Right atrium auricular region (tissue), 2 donors: Measurements from ENCODE around the gene PUS1. TPM values are rescaled to one million over a fixed set of nuclear protein-coding genes. Genes with fewer than 3 reads are reported as not detected.
A peak's percentile ranks its signal among the peaks of the same experiment; 100 is the strongest.

ENCODE experiments used
- DNase-seq: peaks from one replicate; pipeline ENCODE4 v3.0.0-alpha.2; 2019; ENCODE audit warnings: low spot score
- H3K27ac ChIP-seq, 2 donors: fragments of 200-600 bp; sonication (generic); 1 replicate in 1 of 2; 2 replicates in 1 of 2; pipeline ENCODE4 v1.5.1; 2016 to 2019
- H3K27me3 ChIP-seq, 2 donors: fragments of 200-600 bp; sonication (generic); one replicate each; pipeline versions ENCODE4 v1.5.1 to v1.6.0; 2017 to 2019
- H3K36me3 ChIP-seq: fragments of 200-600 bp; sonication (generic); one replicate; pipeline ENCODE4 v1.5.1; 2016
- H3K4me1 ChIP-seq, 2 donors: fragments of 200-600 bp; sonication (generic); one replicate each; pipeline versions ENCODE4 v1.5.1 to v1.6.0; 2017 to 2019
- H3K4me3 ChIP-seq, 2 donors: fragments of 200-600 bp; sonication (generic); 1 replicate in 1 of 2; 2 replicates in 1 of 2; pipeline ENCODE4 v1.5.1; 2017 to 2019; ENCODE audit warnings: mild to moderate bottlenecking in 1 of 2, moderate library complexity in 1 of 2
- H3K9me3 ChIP-seq, 2 donors: fragments of 200-600 bp; sonication (generic); one replicate each; pipeline ENCODE4 v1.5.1; 2019
- total RNA-seq, 2 donors: library from RNA; depleted of rRNA; stranded (reverse); fragments of >200 nt; gene quantifications; one replicate each; pipeline ENCODE4 v1.1.0, GENCODE V29; 2016
- TF ChIP-seq, protein P1 (sequence below), 2 donors: fragments of 200-600 bp; sonication (generic); IDR thresholded peaks; one replicate each; pipeline ENCODE4 v1.5.1; 2019; ENCODE audit warnings: antibody characterized with exemption in 2 of 2

The PUS1 gene
- total RNA-seq, 2 donors from 2014 or later: 5.0 to 10.3 TPM

DNA sequence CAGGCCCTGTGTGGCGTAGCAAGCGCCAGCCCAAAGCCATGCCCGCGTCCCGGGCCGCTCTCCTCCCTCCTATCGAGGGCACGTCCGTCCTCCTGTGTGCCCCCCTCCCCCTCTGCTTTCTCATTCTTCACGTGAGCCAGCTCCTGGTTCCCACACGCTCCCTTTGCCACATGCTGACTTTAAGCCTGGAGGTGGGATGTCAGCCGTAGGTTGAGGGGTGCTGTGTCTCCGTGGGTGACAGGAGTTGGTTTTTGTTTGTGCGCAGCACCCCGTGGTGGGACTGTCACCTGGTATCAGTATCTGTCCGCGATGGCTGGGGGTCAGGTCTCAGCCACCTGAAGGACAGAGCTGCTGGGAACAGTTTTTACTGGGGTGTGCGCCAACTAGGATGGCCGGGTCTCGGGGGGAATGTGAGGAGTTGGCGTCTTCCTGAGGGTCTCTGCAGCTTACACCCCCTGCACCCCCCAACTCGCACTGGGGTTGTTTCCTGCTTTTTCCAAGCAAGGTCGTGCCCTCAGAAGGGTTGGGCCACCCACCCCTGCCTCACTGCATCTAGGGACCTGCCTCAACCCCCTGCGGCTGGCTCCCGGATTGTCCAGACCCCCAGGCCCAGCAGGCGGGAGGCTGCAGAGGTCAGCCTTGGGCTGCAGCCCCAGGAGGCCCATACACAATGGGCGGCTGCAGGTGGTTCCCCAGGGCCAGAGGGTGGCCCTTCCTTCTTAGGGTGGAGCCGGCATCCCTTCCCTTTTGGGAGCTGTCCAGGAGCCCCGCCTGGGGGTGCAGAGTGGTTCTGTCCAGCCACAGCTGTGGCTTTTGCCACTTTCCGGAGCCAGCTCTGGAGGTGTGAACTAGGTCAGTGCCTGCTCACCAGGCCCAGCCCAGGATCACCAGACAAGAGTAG lies 27.4 kb upstream of the PUS1 start:
- TF ChIP-seq, protein P1, sequence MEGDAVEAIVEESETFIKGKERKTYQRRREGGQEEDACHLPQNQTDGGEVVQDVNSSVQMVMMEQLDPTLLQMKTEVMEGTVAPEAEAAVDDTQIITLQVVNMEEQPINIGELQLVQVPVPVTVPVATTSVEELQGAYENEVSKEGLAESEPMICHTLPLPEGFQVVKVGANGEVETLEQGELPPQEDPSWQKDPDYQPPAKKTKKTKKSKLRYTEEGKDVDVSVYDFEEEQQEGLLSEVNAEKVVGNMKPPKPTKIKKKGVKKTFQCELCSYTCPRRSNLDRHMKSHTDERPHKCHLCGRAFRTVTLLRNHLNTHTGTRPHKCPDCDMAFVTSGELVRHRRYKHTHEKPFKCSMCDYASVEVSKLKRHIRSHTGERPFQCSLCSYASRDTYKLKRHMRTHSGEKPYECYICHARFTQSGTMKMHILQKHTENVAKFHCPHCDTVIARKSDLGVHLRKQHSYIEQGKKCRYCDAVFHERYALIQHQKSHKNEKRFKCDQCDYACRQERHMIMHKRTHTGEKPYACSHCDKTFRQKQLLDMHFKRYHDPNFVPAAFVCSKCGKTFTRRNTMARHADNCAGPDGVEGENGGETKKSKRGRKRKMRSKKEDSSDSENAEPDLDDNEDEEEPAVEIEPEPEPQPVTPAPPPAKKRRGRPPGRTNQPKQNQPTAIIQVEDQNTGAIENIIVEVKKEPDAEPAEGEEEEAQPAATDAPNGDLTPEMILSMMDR (IDR thresholded peaks at IDR 0.05): no peak
- H3K4me3 ChIP-seq: no peak overlapping the region
- peaks cover 0 to 69% of the 10 kb centered on the region in 2 donors for H3K4me1 ChIP-seq
- H3K36me3 ChIP-seq: peaks cover 9% of the 10 kb centered on the region
- H3K27ac ChIP-seq: peak overlapping the region; percentile 78
- H3K27me3 ChIP-seq: no peaks in the 10 kb centered on the region
- DNase-seq: no peak
- no peaks in the 10 kb centered on the region for H3K9me3 ChIP-seq

DNA sequence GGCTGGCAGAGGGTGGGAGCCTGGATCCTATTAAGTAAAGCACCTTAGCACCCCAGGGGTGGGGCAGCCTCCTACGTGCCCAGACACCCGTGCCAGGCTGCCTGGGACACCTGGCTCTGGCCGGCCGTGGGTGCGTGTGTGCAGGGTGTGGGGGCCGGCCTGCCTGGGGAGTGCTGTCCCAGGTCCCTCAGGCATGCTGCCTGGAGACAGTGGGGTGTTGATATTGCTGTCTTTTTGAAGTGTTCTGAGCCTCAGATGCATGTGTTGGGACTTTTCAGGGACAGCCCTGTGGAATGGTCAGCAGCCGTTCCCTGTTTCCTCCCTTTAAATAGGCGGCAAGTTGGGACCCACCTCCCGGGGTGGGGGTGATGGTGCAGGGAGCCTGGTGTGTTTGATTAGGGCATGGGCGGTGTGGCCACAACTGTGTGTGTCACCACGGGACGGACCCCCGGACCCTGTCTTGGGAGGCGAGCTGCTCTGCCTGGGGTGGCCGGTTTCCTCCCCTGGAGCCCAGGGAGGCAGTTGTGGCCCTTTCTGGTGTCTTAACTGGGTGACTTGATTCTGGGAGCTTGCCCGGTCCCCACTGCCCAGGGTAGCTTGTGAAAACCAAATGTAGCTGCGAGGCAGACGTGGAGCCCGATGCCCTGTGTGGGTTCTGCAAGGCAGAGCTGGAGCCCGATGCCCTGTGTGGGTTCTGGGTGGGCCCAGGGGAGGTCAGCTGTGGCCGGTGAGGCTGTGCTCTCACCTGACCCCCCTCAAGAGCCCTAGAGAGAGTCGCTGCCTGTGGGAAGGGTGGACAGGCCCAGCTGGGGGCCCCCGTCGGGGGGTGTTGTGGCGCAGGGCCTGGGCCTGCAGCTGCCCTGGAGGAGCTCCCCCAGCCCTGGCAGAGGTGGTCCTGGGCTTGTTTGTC lies 26.5 kb upstream of the PUS1 start:
- TF ChIP-seq, protein P1 (IDR thresholded peaks at IDR 0.05): no peak
- no peak for DNase-seq
- Histone ChIP-seq H3K27ac (peak overlapping the region; percentile 78), H3K4me3 (no peak overlapping the region), H3K9me3 (no peaks in the 10 kb centered on the region), H3K4me1 (peaks cover 0 to 60% of the 10 kb centered on the region in 2 donors), H3K36me3 (peaks cover 9% of the 10 kb centered on the region), H3K27me3 (no peaks in the 10 kb centered on the region)

DNA sequence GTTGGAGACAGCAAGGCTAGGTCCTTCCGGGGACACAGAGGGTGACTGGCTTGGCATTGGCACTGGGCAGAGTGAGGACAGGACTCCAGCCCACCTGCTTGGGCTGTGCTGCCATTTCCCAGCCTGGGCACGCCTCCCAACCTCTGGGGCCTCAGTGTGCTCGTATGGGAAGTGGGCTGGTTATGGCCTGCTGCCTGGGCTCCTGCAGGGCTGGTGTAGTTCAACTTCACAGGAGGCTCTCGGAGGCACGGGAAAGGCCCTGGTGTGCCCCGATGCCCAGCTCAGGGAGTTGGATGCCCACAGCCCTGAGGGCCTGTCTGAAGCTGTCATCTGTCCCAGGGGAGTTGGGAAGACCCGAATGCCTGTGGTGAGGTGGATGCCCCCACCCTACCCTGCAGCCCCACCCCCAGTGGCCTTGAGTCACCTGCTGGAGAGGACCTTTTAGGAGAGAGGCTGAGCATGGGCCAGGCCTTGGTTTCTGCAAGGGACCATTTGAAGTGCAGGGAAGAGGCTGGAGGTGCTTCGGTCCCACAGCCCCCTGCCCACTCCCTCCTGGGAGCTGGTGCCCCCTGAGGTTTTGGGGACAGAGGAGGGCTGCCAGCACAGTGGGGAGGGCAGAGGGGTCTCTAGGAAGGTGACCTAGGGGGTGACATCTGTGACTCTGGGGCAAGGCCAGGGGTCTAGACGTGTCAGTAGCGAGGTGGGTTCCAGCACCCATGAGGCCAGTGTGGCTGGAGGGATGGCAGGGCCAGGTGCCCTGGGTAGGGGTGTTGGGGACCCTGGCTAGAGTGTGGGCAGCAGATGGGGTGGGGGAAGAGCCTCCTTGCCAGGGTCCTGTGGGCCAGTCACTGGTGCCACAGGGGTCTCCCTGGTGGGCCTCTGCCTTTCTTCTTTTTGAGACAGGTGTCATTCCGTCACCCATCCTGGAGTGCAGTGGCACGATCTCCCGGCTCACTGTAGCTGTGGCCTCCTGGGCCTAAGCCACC lies 25.5 kb upstream of the PUS1 start:
- H3K36me3 ChIP-seq: peaks cover 15% of the 10 kb centered on the region
- peak overlapping the region; percentile 78 for H3K27ac ChIP-seq
- DNase-seq: no peak
- TF ChIP-seq, protein P1 (IDR thresholded peaks at IDR 0.05): no peak
- H3K4me1 ChIP-seq: peaks cover 0 to 56% of the 10 kb centered on the region in 2 donors
- no peaks in the 10 kb centered on the region for H3K9me3 ChIP-seq
- H3K4me3 ChIP-seq: no peak overlapping the region
- H3K27me3 ChIP-seq: no peaks in the 10 kb centered on the region

DNA sequence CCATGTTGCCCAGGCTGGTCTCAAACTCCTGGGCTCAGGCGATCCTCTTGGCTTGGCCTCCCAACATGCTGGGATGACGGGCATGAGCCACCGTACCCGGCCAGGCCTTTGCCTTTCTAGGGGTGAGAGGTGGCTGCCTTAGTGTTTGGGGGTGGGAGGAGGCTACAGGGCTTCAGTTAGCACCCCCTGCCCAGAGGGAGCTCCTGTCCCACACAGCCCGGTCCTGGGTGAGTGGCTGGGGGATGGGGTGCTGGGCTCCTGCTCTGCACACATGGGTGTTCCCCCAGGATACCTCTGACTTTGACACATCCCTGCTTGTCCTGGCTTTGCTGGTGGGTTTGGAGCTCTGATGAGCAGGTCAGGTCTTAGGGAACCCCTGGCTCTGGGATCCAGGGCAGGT lies 24.7 kb upstream of the PUS1 start:
- Histone ChIP-seq H3K27me3 (no peaks in the 10 kb centered on the region), H3K4me1 (peaks cover 0 to 56% of the 10 kb centered on the region in 2 donors), H3K27ac (peak overlapping the region in 1 of 2 donors; percentile 78), H3K36me3 (peaks cover 15% of the 10 kb centered on the region), H3K4me3 (no peak overlapping the region), H3K9me3 (no peaks in the 10 kb centered on the region)
- TF ChIP-seq, protein P1 (IDR thresholded peaks at IDR 0.05): no peak
- no peak for DNase-seq

DNA sequence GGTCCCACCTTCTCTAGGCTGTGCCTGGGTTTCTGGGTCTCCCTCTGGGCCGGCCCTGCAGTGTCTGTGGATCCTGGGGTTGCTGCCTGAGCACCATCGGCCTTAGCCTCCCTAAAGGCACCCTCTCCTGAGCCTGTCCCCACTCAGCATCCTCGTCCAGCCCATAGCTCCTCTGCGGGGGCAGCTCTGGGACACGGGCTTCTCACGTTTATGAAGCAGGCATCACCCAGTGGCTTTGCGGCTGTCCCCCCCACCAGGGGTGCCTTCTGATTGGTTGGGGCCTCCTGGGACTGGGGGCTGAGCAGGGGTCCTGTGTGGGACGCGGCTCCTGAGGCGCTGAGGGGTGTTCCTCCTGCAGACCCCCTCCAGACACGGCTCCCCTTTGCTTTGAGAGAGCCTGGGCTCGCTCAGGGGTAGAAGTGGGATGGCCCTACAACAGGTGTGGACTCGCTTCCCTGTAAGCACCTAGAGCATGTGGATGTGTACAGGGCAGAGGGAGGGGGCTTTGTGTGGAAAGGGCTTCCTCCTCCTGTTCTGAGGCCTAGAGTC lies 23.9 kb upstream of the PUS1 start:
- TF ChIP-seq, protein P1 (IDR thresholded peaks at IDR 0.05): no peak
- Histone ChIP-seq H3K27me3 (no peaks in the 10 kb centered on the region), H3K9me3 (no peaks in the 10 kb centered on the region), H3K27ac (peak overlapping the region in 1 of 2 donors; percentile 78), H3K4me3 (no peak overlapping the region), H3K4me1 (peaks cover 0 to 56% of the 10 kb centered on the region in 2 donors), H3K36me3 (peaks cover 23% of the 10 kb centered on the region)
- no peak for DNase-seq
